Germinal center (tissue), 1 donor: ENCODE results near the gene RHOXF1.
"Not testable (repeated sequence)": the region's sequence is repeated elsewhere in the genome, so short reads cannot be mapped to it uniquely, and the experiment has no call there.

Source experiments
- DNase-seq: peaks from one replicate; pipeline ENCODE4 v3.0.0; 2012; ENCODE audit warnings: mixed read lengths, low spot score

RHOXF1 gene

DNA sequence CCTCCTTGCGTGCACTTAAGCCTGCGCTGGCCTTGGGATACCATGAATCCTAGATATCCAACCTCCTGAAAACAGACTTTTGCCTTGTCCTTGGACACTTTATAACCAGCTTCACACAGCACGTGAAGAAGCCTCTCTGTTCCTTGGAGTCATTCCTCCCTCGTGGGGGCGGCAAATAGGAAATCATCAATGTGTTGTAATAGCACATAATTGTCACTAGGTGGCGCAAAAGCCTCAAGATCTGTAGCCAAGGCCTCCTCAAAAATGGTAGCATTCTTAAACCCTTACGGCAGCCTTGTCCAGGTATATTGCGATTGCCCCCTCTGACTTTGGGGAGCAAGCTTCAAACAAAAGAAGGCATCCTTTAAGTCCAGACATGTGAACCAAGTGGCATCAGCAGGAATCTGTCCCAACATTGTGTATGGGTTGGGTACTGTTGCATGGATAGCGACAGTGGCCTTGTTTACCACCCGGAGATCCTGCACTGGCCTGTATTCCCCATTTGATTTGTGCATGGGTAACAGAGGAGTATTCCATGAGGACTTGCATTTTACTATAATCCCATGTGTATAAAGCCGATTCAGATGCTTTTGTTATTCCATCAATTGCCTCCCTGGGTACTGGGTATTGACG, 30.0 kb downstream of the RHOXF1 start:
- DNase-seq = not testable (repeated sequence)

DNA sequence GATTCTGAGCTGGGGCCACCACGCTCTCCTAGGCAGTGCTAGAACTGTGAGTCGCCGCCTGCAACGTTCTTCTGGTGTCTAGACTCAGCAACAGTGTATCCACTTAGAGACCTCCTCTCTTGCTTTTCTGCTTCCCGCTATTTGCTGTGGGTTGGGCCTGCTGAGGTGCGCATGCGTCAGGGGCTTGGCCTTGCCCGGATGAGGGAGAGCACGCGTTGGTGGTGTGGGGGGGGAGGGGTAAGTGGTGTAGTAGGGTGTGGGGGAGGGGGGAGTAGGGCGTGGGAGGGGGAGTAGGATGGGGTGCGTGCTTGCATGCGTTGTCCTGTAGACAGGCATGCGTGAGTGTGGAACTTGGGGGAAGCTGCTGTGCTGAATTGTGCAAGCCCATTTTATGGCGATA, 38.1 kb downstream of the RHOXF1 start, which contains the start of gene RHOXF2B:
TSS of gene RHOXF2B (minus strand) at position 101 of the 400 bp plus-strand sequence. CDS start 138 bp downstream, outside the sequence.
- DNase-seq = not testable (repeated sequence)

GRCh38 chrX:120066169-120066568, 49.5 kb downstream of the RHOXF1 start:
- not testable (repeated sequence) for DNase-seq
